Lung (tissue), 12 donors: ENCODE data around the gene CNTNAP5. TPM values are rescaled to one million over a fixed set of nuclear protein-coding genes. Genes with fewer than 3 reads are reported as not detected.
A peak's percentile ranks its signal among the peaks of the same experiment; 100 is the strongest.

Experiments used
- ATAC-seq: fragments of 200-7000 bp; cut with Tn5 transposase; one replicate; pipeline ENCODE4 v1.9.1; 2020; ENCODE audit warnings: moderate number of reproducible peaks; ENCODE audit not compliant: insufficient read depth, low FRiP score
- DNase-seq, 3 donors: peaks; one replicate each; pipeline ENCODE4 v3.0.0-alpha.2; 2013 to 2017
- H3K27ac ChIP-seq, 2 donors: one replicate each; pipeline ENCODE4 v1.5.1; 2013; ENCODE audit warnings: mild to moderate bottlenecking in 2 of 2, moderate library complexity in 2 of 2, control low read depth in 1 of 2, inconsistent platforms in 1 of 2, low read depth in 1 of 2, low read length in 1 of 2
- H3K27me3 ChIP-seq, 3 donors: one replicate each; pipeline ENCODE4 v1.5.1; 2013; ENCODE audit warnings: low read length in 2 of 3; ENCODE audit not compliant: control insufficient read depth in 3 of 3, insufficient read depth in 3 of 3
- H3K36me3 ChIP-seq, 4 donors: one replicate each; pipeline ENCODE4 v1.5.1; 2013; ENCODE audit warnings: low read length in 4 of 4, mild to moderate bottlenecking in 1 of 4, moderate library complexity in 1 of 4; ENCODE audit not compliant: control insufficient read depth in 4 of 4, insufficient read depth in 4 of 4
- H3K4me1 ChIP-seq, 5 donors: one replicate each; pipeline ENCODE4 v1.5.1; 2013; ENCODE audit warnings: low read length in 5 of 5, mild to moderate bottlenecking in 2 of 5, moderate library complexity in 1 of 5; ENCODE audit not compliant: control insufficient read depth in 5 of 5, insufficient read depth in 5 of 5
- H3K4me3 ChIP-seq: one replicate; pipeline ENCODE4 v1.5.1; 2013; ENCODE audit warnings: mild to moderate bottlenecking, control low read depth, moderate library complexity
- H3K9ac ChIP-seq, 2 donors: one replicate each; pipeline ENCODE4 v1.5.1; 2013; ENCODE audit warnings: low read length in 2 of 2, control low read depth in 1 of 2; ENCODE audit not compliant: insufficient read depth in 1 of 2
- H3K9me3 ChIP-seq, 4 donors: one replicate each; pipeline ENCODE4 v1.5.1; 2013; ENCODE audit warnings: low read length in 3 of 4, mild to moderate bottlenecking in 1 of 4, moderate library complexity in 1 of 4; ENCODE audit not compliant: control insufficient read depth in 4 of 4, insufficient read depth in 3 of 4
- CTCF ChIP-seq: IDR thresholded peaks from 2 replicates; pipeline ENCODE4 v1.5.1; 2012; ENCODE audit warnings: mild to moderate bottlenecking; ENCODE audit errors: control extremely low read depth, extremely low read depth
- WGBS, 2 donors: extraction: QIAGEN DNeasy Blood & Tissue Kit; methylation state at CpG; one replicate each; pipeline ENCODE4 v1.1.7; 2013; 5-methylcytosine and 5-hydroxymethylcytosine counted together
- polyA plus RNA-seq, 2 donors: library from polyadenylated mRNA; stranded (reverse); fragments of 200-250 nt; gene quantifications; one replicate each; pipeline ENCODE4 v1.2.1, GENCODE V29; 2013
- total RNA-seq, 2 donors: library from RNA; depleted of rRNA in 1 of 2; stranded (reverse); fragments of >200 nt in 1 of 2; gene quantifications; one replicate each; pipeline ENCODE4 v1.2.1, GENCODE V29; 2014 to 2021
- donor health status: control.
- donor health status: control.
- donor health status: Bipolar disorder and iron deficiency.
- donor health status: healthy.
- donor health status: DM: yes; HTN: yes; CAD: no.

CNTNAP5 gene
- total and polyA plus RNA-seq, 4 donors = 0.03 to 0.06 TPM; not detected in 2

- H3K27me3 ChIP-seq = no peaks in the 10 kb centered on the region
- H3K9ac ChIP-seq = no peak overlapping the region
- no peak overlapping the region for H3K4me3 ChIP-seq
- DNase-seq (no peak), ATAC-seq (no peak)
- no peaks in the 10 kb centered on the region for H3K4me1 ChIP-seq
- TF ChIP-seq CTCF = no peak
- peaks cover 0 to 2% (median 0%) of the 10 kb centered on the region in 4 donors for H3K9me3 ChIP-seq
- 77 to 85% methylated on average over 4 of the region's 4 CpGs for WGBS, 2 donors
- H3K36me3 ChIP-seq = no peaks in the 10 kb centered on the region
- no peak overlapping the region for H3K27ac ChIP-seq
These were observed 621.2 kb downstream of the CNTNAP5 start for GRCh38 chr2:124646166-124646815.

- H3K9ac ChIP-seq = no peak overlapping the region
- no peak overlapping the region for H3K27ac ChIP-seq
- no peak for TF ChIP-seq CTCF
- H3K4me1 ChIP-seq = no peaks in the 10 kb centered on the region
- no peaks in the 10 kb centered on the region for H3K36me3 ChIP-seq
- peak in 1 of 3 donors; percentile 17 for DNase-seq
- no peak overlapping the region for H3K4me3 ChIP-seq
- no peaks in the 10 kb centered on the region for H3K27me3 ChIP-seq
- ATAC-seq = no peak
- 81 to 94% methylated on average over 3 of the region's 3 CpGs for WGBS, 2 donors
- H3K9me3 ChIP-seq = peaks cover 0 to 2% (median 0%) of the 10 kb centered on the region in 4 donors
These were observed 622.2 kb downstream of the CNTNAP5 start for GRCh38 chr2:124647245-124647644.

- no peaks in the 10 kb centered on the region for H3K27me3 ChIP-seq
- 84 to 86% methylated on average over 12 of the region's 12 CpGs for WGBS, 2 donors
- DNase-seq (no peak), ATAC-seq (no peak)
- no peak overlapping the region for H3K27ac ChIP-seq
- H3K4me1 ChIP-seq = peaks cover 0 to 1% (median 0%) of the 10 kb centered on the region in 5 donors
- no peaks in the 10 kb centered on the region for H3K36me3 ChIP-seq
- H3K9me3 ChIP-seq = peaks cover 0 to 3% (median 0%) of the 10 kb centered on the region in 4 donors
- H3K9ac ChIP-seq = no peak overlapping the region
- no peak overlapping the region for H3K4me3 ChIP-seq
- no peak for TF ChIP-seq CTCF
These were observed 622.6 kb downstream of the CNTNAP5 start for GRCh38 chr2:124647663-124648062.

GRCh38 chr2:124649001-124649400 is 623.9 kb downstream of the CNTNAP5 start:
- ATAC-seq (no peak), DNase-seq (no peak)
- Histone ChIP-seq H3K27ac (no peak overlapping the region), H3K36me3 (no peaks in the 10 kb centered on the region), H3K9me3 (peaks cover 0 to 3% (median 0%) of the 10 kb centered on the region in 4 donors), H3K27me3 (no peaks in the 10 kb centered on the region), H3K4me1 (peaks cover 0 to 1% (median 0%) of the 10 kb centered on the region in 5 donors), H3K9ac (no peak overlapping the region), H3K4me3 (no peak overlapping the region)
- no peak for TF ChIP-seq CTCF
- WGBS, 2 donors = 81 to 85% methylated on average over 6 of the region's 6 CpGs
